Stimulated activated naive CD8-positive, alpha-beta T cell treated with anti-CD3 and anti-CD28 coated beads, Interleukin-15, Interleukin-2, amounts not matched to agents 100 U/mL and 50 U/mL, for 24 hours (primary cell): ENCODE data around the gene RPS15A.
"Not testable (repeated sequence)": the region's sequence is repeated elsewhere in the genome, so short reads cannot be mapped to it uniquely, and the experiment has no call there.

Experiments
- ATAC-seq: fragments of 150-1000 bp; cut with Tn5 transposase; one replicate; pipeline ENCODE4 v1.10.0; 2021
- DNase-seq: peaks from one replicate; pipeline ENCODE4 v3.0.0; 2021

Gene RPS15A

DNA sequence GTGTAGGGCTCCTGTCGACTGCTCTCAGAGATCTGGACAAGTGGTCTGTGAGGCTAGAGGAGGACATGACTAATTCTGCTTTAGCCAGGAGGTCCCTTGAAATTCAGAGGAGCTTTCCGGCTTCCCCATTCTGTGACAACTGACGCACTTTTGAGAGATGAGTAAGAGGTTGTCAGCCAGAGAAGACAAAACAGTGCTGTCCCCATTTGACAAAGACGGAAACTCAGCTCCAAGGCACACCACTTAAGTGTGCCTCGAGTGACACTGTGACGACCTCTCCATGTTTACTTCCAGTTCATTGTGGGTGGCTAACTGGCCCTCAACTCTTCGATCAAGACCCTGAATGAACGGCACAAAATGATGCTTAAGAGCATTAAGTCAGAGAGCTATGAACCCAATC is 47.3 kb downstream of the RPS15A start:
- not testable (repeated sequence) for ATAC-seq, DNase-seq

DNA sequence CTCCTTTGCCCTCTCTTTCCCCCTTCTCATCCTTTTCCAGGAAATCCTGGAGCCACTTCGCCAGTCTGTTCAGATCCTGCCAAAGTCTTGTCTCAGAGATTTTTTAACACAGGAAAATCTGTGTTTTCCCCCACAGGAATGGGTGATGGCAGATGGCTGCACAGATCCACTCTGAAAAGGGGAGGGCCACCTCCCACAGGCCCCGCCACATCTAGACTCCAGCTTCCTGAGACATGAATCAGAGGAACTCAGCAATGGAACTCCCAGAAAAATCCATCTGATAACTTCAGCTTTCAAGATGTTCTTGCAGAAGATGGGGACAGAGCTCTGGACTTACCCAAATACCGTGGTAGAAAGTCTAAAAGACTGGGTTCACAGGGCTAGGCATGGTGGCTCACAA is 50.1 kb downstream of the RPS15A start:
- not testable (repeated sequence) for DNase-seq, ATAC-seq

DNA sequence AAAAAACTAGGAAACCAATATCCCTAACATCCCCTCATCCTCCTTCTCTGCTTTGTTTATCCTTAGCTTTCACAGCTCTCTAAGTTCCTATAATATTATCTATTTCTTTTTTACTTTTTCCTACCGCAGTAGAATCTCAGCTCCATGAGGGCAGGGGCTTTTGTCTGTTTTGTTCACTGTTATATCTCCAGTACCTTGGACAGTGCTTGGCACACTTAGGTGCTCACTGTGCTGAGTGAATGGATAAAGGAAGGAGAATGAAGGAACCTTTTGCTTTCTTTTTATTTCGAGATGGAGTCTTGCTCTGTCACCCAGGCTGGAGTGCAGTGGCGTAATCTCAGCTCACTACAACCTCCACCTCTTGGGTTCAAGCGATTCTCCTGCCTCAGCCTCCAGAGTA is 51.4 kb downstream of the RPS15A start:
- ATAC-seq, DNase-seq: not testable (repeated sequence)

DNA sequence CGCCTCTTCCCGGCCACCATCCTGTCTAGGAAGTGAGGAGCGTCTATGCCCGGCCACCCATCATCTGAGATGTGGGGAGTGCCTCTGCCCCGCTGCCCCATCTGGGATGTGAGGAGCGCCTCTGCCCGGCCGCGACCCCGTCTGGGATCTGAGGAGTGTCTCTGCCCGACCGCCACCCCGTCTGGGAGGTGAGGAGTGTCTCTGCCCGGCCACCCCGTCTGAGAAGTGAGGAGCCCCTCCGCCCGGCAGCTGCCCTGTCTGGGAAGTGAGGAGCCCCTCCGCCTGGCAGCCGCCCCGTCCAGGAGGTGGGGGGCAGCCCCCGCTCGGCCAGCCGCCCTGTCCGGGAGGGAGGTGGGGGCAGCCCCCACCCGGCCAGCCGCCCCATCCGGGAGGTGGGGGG is 55.9 kb downstream of the RPS15A start:
- not testable (repeated sequence) for DNase-seq, ATAC-seq
